ENCODE results near the gene CYSTM1.

DNA sequence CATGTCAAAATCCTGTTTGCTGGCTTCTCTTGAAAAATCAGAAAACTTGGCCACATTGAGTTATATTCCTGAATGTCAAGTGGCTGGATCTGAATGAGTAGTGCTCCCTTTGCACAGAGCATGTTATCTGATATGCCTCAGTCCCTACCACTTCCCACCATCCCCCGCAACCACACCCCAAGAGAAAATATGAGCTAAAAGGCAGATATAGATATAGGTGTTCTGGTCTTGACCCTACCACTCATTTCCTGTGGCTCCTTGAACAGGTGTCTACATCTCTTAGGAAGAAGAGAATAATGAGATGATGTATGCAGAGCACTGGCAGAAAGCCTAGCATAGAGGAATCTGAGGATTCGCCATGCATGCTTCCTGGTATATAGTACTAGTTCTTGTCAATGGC lies 6.6 kb upstream of the CYSTM1 start:
- TF ChIP-seq CTCF (IDR thresholded peaks at IDR 0.05) (no peak), PHF8 (IDR thresholded peaks at IDR 0.05; ENCODE audit: borderline replicate concordance, low read depth) (no peak), MAX (IDR thresholded peaks at IDR 0.05) (no peak), POLR2AphosphoS2 (conservative IDR thresholded peaks at IDR 0.05; ENCODE audit: low read length) (no peak), RAD21 (conservative IDR thresholded peaks at IDR 0.05 in 1 of 2, IDR thresholded peaks at IDR 0.05 in 1 of 2) (no peak)
- TF ChIP-seq, protein P1, sequence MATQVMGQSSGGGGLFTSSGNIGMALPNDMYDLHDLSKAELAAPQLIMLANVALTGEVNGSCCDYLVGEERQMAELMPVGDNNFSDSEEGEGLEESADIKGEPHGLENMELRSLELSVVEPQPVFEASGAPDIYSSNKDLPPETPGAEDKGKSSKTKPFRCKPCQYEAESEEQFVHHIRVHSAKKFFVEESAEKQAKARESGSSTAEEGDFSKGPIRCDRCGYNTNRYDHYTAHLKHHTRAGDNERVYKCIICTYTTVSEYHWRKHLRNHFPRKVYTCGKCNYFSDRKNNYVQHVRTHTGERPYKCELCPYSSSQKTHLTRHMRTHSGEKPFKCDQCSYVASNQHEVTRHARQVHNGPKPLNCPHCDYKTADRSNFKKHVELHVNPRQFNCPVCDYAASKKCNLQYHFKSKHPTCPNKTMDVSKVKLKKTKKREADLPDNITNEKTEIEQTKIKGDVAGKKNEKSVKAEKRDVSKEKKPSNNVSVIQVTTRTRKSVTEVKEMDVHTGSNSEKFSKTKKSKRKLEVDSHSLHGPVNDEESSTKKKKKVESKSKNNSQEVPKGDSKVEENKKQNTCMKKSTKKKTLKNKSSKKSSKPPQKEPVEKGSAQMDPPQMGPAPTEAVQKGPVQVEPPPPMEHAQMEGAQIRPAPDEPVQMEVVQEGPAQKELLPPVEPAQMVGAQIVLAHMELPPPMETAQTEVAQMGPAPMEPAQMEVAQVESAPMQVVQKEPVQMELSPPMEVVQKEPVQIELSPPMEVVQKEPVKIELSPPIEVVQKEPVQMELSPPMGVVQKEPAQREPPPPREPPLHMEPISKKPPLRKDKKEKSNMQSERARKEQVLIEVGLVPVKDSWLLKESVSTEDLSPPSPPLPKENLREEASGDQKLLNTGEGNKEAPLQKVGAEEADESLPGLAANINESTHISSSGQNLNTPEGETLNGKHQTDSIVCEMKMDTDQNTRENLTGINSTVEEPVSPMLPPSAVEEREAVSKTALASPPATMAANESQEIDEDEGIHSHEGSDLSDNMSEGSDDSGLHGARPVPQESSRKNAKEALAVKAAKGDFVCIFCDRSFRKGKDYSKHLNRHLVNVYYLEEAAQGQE (IDR thresholded peaks at IDR 0.05): no peak
- TF ChIP-seq, protein P2, sequence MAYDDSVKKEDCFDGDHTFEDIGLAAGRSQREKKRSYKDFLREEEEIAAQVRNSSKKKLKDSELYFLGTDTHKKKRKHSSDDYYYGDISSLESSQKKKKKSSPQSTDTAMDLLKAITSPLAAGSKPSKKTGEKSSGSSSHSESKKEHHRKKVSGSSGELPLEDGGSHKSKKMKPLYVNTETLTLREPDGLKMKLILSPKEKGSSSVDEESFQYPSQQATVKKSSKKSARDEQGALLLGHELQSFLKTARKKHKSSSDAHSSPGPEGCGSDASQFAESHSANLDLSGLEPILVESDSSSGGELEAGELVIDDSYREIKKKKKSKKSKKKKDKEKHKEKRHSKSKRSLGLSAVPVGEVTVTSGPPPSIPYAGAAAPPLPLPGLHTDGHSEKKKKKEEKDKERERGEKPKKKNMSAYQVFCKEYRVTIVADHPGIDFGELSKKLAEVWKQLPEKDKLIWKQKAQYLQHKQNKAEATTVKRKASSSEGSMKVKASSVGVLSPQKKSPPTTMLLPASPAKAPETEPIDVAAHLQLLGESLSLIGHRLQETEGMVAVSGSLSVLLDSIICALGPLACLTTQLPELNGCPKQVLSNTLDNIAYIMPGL (CRISPR knock-in tag; IDR thresholded peaks at IDR 0.05; ENCODE audit: borderline replicate concordance): no peak

Measured in A549 (cell line).